ENCODE measurements around the gene NFKBIE.
A peak's percentile ranks its signal among the peaks of the same experiment; 100 is the strongest.

The NFKBIE gene

DNA sequence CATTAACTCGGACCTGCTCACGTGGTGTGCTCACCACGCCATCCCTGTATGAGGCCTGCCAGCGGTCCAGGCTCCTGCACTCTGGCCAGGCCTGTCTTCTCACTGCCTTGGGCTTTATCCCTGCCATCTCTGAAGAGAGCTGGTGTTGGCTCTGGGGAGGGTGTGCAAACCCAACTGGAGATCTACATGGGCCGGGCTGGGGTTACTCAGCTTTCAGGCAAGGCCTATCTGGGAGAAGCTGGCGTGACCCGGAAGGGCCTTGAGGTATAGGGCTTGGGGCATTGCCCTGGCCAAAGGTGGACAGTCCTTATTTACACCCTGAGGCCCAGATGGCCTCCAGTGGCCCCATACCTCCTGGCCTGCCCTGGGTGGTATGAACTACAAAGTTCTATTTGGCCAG, 36.9 kb downstream of the NFKBIE start:
- H3K27me3 ChIP-seq (ENCODE audit: insufficient read depth, poor library complexity, severe bottlenecking), result no peaks in the 10 kb centered on the region
- TF ChIP-seq, protein P1, sequence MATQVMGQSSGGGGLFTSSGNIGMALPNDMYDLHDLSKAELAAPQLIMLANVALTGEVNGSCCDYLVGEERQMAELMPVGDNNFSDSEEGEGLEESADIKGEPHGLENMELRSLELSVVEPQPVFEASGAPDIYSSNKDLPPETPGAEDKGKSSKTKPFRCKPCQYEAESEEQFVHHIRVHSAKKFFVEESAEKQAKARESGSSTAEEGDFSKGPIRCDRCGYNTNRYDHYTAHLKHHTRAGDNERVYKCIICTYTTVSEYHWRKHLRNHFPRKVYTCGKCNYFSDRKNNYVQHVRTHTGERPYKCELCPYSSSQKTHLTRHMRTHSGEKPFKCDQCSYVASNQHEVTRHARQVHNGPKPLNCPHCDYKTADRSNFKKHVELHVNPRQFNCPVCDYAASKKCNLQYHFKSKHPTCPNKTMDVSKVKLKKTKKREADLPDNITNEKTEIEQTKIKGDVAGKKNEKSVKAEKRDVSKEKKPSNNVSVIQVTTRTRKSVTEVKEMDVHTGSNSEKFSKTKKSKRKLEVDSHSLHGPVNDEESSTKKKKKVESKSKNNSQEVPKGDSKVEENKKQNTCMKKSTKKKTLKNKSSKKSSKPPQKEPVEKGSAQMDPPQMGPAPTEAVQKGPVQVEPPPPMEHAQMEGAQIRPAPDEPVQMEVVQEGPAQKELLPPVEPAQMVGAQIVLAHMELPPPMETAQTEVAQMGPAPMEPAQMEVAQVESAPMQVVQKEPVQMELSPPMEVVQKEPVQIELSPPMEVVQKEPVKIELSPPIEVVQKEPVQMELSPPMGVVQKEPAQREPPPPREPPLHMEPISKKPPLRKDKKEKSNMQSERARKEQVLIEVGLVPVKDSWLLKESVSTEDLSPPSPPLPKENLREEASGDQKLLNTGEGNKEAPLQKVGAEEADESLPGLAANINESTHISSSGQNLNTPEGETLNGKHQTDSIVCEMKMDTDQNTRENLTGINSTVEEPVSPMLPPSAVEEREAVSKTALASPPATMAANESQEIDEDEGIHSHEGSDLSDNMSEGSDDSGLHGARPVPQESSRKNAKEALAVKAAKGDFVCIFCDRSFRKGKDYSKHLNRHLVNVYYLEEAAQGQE (IDR thresholded peaks at IDR 0.05; ENCODE audit: insufficient replicate concordance, low read depth), result no peak
- TF ChIP-seq, protein P2, sequence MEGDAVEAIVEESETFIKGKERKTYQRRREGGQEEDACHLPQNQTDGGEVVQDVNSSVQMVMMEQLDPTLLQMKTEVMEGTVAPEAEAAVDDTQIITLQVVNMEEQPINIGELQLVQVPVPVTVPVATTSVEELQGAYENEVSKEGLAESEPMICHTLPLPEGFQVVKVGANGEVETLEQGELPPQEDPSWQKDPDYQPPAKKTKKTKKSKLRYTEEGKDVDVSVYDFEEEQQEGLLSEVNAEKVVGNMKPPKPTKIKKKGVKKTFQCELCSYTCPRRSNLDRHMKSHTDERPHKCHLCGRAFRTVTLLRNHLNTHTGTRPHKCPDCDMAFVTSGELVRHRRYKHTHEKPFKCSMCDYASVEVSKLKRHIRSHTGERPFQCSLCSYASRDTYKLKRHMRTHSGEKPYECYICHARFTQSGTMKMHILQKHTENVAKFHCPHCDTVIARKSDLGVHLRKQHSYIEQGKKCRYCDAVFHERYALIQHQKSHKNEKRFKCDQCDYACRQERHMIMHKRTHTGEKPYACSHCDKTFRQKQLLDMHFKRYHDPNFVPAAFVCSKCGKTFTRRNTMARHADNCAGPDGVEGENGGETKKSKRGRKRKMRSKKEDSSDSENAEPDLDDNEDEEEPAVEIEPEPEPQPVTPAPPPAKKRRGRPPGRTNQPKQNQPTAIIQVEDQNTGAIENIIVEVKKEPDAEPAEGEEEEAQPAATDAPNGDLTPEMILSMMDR (IDR thresholded peaks at IDR 0.05; ENCODE audit: insufficient read depth, low read length), result no peak
- TF ChIP-seq POLR2AphosphoS5 (IDR thresholded peaks at IDR 0.05; ENCODE audit: low read depth) (no peak), SPI1 (IDR thresholded peaks at IDR 0.05; ENCODE audit: borderline replicate concordance, low read depth) (no peak), GABPA (IDR thresholded peaks at IDR 0.05; ENCODE audit: low read depth) (no peak)
- no peak for DNase-seq (ENCODE audit: low read depth in 1 of 2, low spot score in 1 of 2)
- no peak overlapping the region for H3K4me3 ChIP-seq (replicated peaks; ENCODE audit: insufficient read depth, low read length)
- H3K27ac ChIP-seq (replicated peaks), result no peak overlapping the region

DNA sequence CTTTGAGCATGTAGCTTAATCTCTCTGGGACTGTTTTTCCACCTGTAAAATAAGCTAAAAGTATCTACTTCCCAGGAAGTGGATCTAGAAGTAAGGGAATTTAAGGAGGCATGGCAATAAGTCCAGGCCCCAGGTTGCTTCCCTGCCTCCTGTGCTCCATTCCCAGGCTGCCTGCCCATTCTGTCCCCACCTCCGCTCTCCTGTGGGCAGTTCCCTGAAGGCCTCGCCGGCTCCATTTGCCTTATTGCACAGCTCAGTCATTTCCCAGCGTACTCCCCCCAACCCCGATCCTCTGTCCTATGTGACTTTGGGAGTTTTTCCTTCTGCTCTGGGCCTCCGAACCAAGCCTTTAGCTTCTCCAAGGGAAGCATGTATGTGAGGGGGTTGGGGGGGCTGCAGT, 37.3 kb downstream of the NFKBIE start:
- no peak for DNase-seq (ENCODE audit: low read depth in 1 of 2, low spot score in 1 of 2)
- Histone ChIP-seq H3K4me3 (replicated peaks; ENCODE audit: insufficient read depth, low read length) (no peak overlapping the region), H3K27ac (replicated peaks) (peak overlapping the region; percentile 86; the same call in 1 of the 2 replicates), H3K27me3 (ENCODE audit: insufficient read depth, poor library complexity, severe bottlenecking) (no peaks in the 10 kb centered on the region)
- no peak for TF ChIP-seq SPI1 (IDR thresholded peaks at IDR 0.05; ENCODE audit: borderline replicate concordance, low read depth)
- TF ChIP-seq POLR2AphosphoS5 (IDR thresholded peaks at IDR 0.05; ENCODE audit: low read depth), result no peak
- TF ChIP-seq, protein P1 (IDR thresholded peaks at IDR 0.05; ENCODE audit: insufficient replicate concordance, low read depth), result no peak
- no peak for TF ChIP-seq GABPA (IDR thresholded peaks at IDR 0.05; ENCODE audit: low read depth)
- TF ChIP-seq, protein P2 (IDR thresholded peaks at IDR 0.05; ENCODE audit: insufficient read depth, low read length), result no peak

DNA sequence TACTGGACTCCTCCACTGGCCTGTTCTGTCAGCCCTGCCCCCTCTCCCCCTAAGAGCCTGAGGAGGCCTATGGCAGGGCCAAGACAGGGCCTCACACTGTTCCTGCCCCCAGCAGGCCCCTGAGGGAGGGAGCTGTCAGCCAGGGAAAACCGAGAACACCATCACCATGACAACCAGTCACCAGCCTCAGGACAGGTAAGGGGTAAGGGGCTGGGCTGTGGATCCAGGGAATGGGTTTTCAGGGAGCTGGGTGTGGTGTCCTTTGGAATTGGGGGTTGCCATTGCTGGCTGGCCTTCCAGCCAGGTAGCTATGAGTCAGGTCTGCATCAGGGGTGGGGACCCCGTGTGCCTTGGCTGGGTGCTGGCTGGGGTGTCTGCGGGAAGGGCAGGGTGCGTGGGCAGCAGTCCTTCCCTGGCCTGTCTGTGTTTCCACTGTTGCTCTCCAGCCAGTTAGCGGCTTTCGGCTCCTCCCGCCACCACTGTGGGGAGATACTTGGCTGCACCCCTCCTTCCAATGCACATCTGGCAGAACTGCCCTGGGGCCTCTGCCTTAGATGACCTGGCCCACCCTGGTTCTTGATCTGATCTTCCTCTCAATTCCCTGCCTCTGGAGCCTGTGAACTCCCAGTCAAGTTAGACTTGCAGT, 38.1 kb downstream of the NFKBIE start:
- TF ChIP-seq POLR2AphosphoS5 (IDR thresholded peaks at IDR 0.05; ENCODE audit: low read depth) (no peak), GABPA (IDR thresholded peaks at IDR 0.05; ENCODE audit: low read depth) (no peak), SPI1 (IDR thresholded peaks at IDR 0.05; ENCODE audit: borderline replicate concordance, low read depth) (no peak)
- TF ChIP-seq, protein P1 (IDR thresholded peaks at IDR 0.05; ENCODE audit: insufficient replicate concordance, low read depth), result no peak
- TF ChIP-seq, protein P2 (IDR thresholded peaks at IDR 0.05; ENCODE audit: insufficient read depth, low read length), result no peak
- H3K27me3 ChIP-seq (ENCODE audit: insufficient read depth, poor library complexity, severe bottlenecking), result no peaks in the 10 kb centered on the region
- no peak for DNase-seq (ENCODE audit: low read depth in 1 of 2, low spot score in 1 of 2)
- peak overlapping the region; percentile 86 for H3K27ac ChIP-seq (replicated peaks)
- no peak overlapping the region for H3K4me3 ChIP-seq (replicated peaks; ENCODE audit: insufficient read depth, low read length)

All from HL-60 (cell line).